ENCODE results near the gene NUDT15.
"Not testable (repeated sequence)": the region's sequence is repeated elsewhere in the genome, so short reads cannot be mapped to it uniquely, and the experiment has no call there.

Gene NUDT15

DNA sequence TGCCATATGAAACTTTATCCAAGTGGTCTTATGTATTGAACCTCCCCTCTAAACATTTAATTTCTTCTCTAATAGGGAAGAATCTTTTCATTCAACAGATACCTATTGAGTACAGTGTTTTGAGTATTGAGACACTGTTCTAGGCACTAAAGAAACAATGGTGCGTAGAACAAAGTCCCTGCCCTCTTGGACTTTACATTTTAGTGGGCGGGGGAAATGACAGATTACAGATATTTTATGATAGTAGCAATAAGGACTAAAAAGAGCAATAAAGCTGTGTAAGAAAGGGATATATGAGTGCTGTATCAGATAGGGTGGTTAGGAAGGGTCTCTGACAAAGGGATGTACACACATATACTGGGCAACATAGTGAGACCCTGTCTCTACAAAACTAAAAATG lies 5.4 kb downstream of the NUDT15 start:
- DNase-seq (ENCODE audit: low spot score), result no peak
- TF ChIP-seq, protein P1, sequence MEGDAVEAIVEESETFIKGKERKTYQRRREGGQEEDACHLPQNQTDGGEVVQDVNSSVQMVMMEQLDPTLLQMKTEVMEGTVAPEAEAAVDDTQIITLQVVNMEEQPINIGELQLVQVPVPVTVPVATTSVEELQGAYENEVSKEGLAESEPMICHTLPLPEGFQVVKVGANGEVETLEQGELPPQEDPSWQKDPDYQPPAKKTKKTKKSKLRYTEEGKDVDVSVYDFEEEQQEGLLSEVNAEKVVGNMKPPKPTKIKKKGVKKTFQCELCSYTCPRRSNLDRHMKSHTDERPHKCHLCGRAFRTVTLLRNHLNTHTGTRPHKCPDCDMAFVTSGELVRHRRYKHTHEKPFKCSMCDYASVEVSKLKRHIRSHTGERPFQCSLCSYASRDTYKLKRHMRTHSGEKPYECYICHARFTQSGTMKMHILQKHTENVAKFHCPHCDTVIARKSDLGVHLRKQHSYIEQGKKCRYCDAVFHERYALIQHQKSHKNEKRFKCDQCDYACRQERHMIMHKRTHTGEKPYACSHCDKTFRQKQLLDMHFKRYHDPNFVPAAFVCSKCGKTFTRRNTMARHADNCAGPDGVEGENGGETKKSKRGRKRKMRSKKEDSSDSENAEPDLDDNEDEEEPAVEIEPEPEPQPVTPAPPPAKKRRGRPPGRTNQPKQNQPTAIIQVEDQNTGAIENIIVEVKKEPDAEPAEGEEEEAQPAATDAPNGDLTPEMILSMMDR (IDR thresholded peaks at IDR 0.05; ENCODE audit: extremely low read depth, missing control alignments), result no peak

GRCh38 chr13:48043789-48044503 lies 6.4 kb downstream of the NUDT15 start:
- TF ChIP-seq, protein P1 (IDR thresholded peaks at IDR 0.05; ENCODE audit: extremely low read depth, missing control alignments), result no peak
- no peak for DNase-seq (ENCODE audit: low spot score)

DNA sequence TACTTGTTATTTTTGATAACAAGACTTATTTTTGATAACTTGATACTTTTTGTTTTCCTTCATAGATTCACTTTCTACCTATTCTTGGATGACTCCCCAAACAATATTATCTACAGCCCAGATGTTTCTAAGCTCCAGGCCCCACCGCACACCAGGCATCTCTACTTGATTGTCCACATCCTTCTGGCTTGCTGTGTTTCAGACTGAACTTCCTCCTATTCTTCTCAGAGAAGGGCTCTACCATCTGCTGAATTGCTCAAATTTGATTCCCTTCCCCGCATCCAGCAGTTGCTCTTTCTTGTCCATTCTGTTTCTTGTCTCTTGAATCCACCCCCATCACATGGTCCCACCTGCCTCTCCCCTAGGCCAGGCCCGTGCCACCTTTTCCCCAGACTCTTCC lies 13.0 kb downstream of the NUDT15 start:
- TF ChIP-seq, protein P1 (IDR thresholded peaks at IDR 0.05; ENCODE audit: extremely low read depth, missing control alignments), result no peak
- no peak for DNase-seq (ENCODE audit: low spot score)

DNA sequence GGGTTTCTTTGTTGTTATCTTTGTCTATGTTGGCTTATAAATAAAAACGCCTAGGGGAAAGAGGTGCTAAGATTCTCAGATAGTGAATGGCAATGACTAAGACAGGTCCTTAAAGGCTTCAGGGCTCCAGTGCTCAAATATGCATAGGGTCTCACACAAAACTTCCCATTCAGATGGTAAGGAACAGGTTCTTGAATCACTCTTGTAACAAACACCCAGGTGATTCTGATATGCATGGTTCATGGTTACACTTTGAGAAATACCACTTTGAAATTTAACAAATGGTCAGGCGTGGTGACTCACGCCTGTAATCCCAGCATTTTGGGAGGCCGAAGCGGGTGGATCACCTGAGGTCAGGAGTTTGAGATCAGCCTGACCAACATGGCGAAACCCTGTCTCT lies 17.1 kb downstream of the NUDT15 start:
- TF ChIP-seq, protein P1 (IDR thresholded peaks at IDR 0.05; ENCODE audit: extremely low read depth, missing control alignments), result no peak
- no peak for DNase-seq (ENCODE audit: low spot score)

DNA sequence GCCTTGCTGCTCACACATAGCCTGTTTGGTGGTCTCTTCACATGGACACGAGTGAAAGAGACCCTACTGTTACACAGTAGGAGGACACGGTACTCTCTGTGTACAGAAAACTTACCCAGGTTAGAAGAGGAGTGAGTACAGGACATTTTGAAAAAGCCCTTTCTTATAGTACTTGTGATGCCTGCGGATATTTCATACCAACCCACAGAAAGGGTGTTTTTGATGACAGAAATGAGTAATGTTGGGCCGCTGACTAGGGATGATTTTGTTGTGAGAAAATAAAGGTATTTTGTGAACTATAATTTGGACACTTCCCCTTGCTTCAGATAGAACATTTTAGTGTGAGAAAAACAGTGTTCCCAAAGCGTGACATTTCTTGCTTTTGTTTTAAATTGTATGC lies 18.2 kb downstream of the NUDT15 start:
- no peak for DNase-seq (ENCODE audit: low spot score)
- TF ChIP-seq, protein P1 (IDR thresholded peaks at IDR 0.05; ENCODE audit: extremely low read depth, missing control alignments), result no peak

DNA sequence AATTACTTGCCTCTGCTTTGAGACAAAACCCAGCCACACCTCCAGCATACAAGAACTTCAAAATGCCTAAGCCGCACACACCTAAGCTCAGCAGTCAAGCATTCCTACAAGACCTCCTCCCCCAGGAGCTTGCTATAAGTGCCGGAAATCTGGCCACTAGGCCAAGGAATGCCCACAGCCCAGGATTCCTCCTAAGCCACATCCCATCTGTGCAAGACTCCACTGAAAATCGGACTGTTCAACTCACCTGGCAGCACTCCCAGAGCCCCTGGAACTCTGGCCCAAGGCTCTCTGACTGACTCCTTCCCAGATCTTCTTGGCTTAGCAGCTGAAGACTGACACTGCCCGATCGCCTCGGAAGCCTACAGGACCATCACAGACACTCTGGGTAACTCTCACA lies 21.0 kb downstream of the NUDT15 start:
- DNase-seq (ENCODE audit: low spot score), result not testable (repeated sequence)

DNA sequence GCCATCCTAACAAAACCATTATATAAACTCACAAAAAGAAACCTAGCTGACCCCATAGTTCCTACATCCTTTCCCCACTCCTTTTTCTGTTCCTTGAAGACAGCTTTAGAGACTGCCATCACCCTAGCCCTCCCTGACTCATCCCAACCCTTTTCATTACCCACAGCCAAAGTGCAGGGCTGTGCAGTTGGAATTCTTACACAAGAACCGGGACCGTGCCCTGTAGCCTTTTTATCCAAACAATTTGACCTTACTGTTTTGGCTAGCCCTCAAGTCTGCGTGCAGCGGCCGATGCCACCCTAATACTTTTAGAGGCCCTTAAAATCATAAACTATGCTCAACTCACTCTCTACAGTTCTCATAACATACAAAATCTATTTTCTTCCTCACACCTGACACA lies 22.4 kb downstream of the NUDT15 start:
- not testable (repeated sequence) for DNase-seq (ENCODE audit: low spot score)

- no peak for DNase-seq (ENCODE audit: low spot score)
- TF ChIP-seq, protein P1 (IDR thresholded peaks at IDR 0.05; ENCODE audit: extremely low read depth, missing control alignments), result no peak
These were observed 28.9 kb downstream of the NUDT15 start for GRCh38 chr13:48066310-48066989.

Measured in GM20000 (cell line).